Peyer's patch (tissue), 4 donors: ENCODE results near the gene CUL4B.

Experiments used
- CTCF ChIP-seq, 6 experiments: fragments of 450-650 bp in 4 of 6; fragments of 200-600 bp in 2 of 6; sonication (generic) in 1 of 6; IDR thresholded peaks; one replicate each; pipeline ENCODE4 v1.5.1; 2017 to 2019; ENCODE audit warnings: antibody characterized with exemption in 6 of 6, mild to moderate bottlenecking in 3 of 6, moderate library complexity in 1 of 6
- POLR2A ChIP-seq, 2 donors: fragments of 450-650 bp; IDR thresholded peaks; one replicate each; pipeline ENCODE4 v1.5.1; 2017; ENCODE audit warnings: antibody characterized with exemption in 2 of 2, mild to moderate bottlenecking in 2 of 2, moderate library complexity in 2 of 2

GRCh38 chrX:120564925-120565324 lies 4.2 kb upstream of the CUL4B start:
- no peak for TF ChIP-seq CTCF (IDR thresholded peaks at IDR 0.05)
- TF ChIP-seq POLR2A (IDR thresholded peaks at IDR 0.05), result no peak
